HFF-Myc (cell line): ENCODE results near the gene PROK1.
"Not testable (repeated sequence)": the region's sequence is repeated elsewhere in the genome, so short reads cannot be mapped to it uniquely, and the experiment has no call there.

ENCODE experiments used
- DNase-seq: peaks from one replicate; pipeline ENCODE4 v3.0.0-alpha.2; 2011; ENCODE audit warnings: low read depth; ENCODE audit errors: extremely low read depth
- H3K4me3 ChIP-seq: replicated peaks from 2 replicates; pipeline ENCODE4 v1.5.1; 2011; ENCODE audit warnings: low read depth, mild to moderate bottlenecking, control low read depth, low read length
- TF ChIP-seq, protein P1 (sequence below): IDR thresholded peaks from 2 replicates; pipeline ENCODE4 v1.5.1; 2012; ENCODE audit warnings: mild to moderate bottlenecking, low read depth, low read length, control low read depth; ENCODE audit errors: missing control alignments

PROK1 gene

GRCh38 chr1:110409316-110409715, 41.6 kb upstream of the PROK1 start:
- TF ChIP-seq, protein P1, sequence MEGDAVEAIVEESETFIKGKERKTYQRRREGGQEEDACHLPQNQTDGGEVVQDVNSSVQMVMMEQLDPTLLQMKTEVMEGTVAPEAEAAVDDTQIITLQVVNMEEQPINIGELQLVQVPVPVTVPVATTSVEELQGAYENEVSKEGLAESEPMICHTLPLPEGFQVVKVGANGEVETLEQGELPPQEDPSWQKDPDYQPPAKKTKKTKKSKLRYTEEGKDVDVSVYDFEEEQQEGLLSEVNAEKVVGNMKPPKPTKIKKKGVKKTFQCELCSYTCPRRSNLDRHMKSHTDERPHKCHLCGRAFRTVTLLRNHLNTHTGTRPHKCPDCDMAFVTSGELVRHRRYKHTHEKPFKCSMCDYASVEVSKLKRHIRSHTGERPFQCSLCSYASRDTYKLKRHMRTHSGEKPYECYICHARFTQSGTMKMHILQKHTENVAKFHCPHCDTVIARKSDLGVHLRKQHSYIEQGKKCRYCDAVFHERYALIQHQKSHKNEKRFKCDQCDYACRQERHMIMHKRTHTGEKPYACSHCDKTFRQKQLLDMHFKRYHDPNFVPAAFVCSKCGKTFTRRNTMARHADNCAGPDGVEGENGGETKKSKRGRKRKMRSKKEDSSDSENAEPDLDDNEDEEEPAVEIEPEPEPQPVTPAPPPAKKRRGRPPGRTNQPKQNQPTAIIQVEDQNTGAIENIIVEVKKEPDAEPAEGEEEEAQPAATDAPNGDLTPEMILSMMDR: no peak
- no peak overlapping the region for H3K4me3 ChIP-seq
- DNase-seq: no peak

- H3K4me3 ChIP-seq: no peak overlapping the region
- no peak for DNase-seq
- TF ChIP-seq, protein P1: no peak
These were observed 39.7 kb upstream of the PROK1 start for GRCh38 chr1:110411173-110411735.

DNA sequence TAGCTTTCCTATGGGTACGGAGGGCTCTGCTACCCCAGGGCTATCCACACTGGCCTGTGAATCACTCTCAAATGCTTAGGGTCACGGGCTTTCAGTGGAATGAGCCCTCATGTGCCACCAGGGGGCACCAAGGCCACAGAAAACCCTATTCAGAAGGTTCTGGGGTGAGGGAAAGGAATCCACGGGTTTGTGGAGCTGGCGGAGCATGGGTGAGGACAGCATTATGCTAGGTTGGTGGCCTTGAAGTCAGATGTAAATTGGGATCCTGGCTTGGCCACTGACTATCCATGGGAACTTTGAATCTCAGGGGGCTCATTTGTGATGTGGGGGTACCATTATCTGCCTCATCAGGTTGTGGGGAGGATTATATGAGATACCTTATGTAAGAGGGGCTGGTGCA, 38.4 kb upstream of the PROK1 start:
- TF ChIP-seq, protein P1: peak; percentile 84
- H3K4me3 ChIP-seq: no peak overlapping the region
- no peak for DNase-seq

DNA sequence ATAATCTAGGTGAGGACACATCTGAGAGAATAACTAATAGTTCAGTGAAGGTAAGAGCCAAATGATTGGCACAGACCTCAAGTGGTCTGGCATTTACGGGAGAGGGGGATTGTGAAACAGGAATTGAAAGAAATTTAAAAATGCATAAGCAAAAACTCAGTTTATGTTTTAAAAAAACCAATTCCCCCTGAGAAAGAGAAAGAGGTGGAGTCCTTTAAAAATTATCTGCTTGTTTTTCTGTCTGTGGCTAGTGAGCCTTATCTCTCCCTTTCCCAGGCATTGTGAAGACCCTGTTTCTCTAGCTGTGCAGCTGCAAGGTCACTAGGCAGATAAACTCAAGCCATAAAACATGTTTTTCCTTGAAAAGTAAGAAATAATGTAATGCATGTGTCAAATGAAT, 37.9 kb upstream of the PROK1 start:
- not testable (repeated sequence) for H3K4me3 ChIP-seq, DNase-seq

DNA sequence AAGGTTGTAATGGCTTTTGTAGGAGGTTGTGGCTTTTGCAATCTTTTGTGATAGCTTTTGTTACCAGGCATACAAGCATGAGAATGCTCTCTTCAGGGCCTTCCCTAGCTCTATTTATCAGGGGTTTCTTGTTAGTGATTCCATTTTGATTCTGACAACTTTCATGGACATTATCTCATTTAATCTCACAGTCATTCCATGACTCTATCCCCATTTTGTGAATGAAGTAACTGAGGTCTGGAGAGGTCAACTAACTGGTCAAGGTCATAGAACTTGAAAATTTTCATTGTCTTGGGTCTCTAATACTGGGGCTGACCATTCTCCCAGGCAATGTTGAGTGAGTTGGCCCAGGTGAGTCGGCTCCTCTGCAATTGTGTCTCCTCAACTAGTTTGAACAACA, 32.2 kb upstream of the PROK1 start:
- no peak for DNase-seq
- H3K4me3 ChIP-seq: no peak overlapping the region
- TF ChIP-seq, protein P1: no peak

- TF ChIP-seq, protein P1: no peak
- no peak for DNase-seq
- no peak overlapping the region for H3K4me3 ChIP-seq
These were observed 30.8 kb upstream of the PROK1 start for GRCh38 chr1:110420023-110420662.

DNA sequence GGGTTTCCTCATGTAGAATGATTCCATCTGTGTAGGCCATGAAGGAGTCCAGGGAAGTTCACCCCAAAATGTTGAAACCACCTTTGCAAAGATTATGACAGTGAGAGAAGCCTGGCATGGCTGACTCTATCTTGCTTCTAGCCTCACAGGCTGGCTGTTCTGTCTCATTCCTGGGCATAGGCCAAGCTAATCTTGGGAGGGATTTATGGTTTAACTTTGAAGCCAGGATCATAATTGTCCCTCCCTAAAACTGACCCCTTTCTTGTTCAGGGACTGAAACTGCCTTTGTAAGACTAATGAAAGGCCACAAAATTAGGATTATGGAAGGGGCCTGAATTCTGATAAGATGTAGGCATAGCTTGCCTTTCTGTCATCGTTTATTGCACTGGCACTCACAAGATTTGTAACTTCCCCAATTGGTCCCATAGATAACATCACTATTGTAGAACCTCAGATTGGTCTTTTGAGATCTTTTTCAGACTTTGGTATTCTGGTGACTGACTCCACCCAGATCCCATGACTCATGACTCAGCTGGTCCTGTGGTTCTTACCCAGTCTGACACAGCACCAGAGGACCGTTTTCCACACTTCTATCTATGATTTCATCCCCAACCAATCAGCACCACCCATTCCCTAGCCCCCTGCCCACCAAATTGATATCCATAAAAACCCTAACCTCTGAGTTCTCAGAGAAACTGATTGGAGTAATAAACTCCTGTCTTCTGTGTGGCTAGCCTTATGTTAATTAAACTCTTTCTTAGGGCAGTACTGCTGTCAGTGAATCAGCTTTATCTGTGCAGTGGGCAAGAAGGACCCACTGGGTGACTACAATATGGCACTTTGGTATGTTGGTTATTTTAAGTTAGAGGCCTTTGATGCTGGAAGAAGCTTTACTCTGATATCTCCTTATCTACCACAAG, 29.8 kb upstream of the PROK1 start:
- TF ChIP-seq, protein P1: no peak
- DNase-seq: no peak
- no peak overlapping the region for H3K4me3 ChIP-seq
